ENCODE measurements around the gene VPS33B.

The VPS33B gene

GRCh38 chr15:90972133-90972532 lies 50.3 kb downstream of the VPS33B start:
- no peak for DNase-seq

GRCh38 chr15:90970274-90970673 lies 52.1 kb downstream of the VPS33B start:
- DNase-seq: no peak

- DNase-seq: no peak
Observed at GRCh38 chr15:90968434-90968833, 54.0 kb downstream of the VPS33B start.

GRCh38 chr15:90967206-90967605 lies 55.2 kb downstream of the VPS33B start:
- DNase-seq: no peak

GRCh38 chr15:90966262-90966661 lies 56.1 kb downstream of the VPS33B start:
- no peak for DNase-seq

GRCh38 chr15:90962021-90962420 lies 60.4 kb downstream of the VPS33B start:
- no peak for DNase-seq

- DNase-seq: no peak
Observed at GRCh38 chr15:90960298-90961091, 61.9 kb downstream of the VPS33B start.

GRCh38 chr15:90959894-90960293 lies 62.5 kb downstream of the VPS33B start:
- DNase-seq: peak; percentile 37

- DNase-seq: no peak
Observed at GRCh38 chr15:90959028-90959595, 63.3 kb downstream of the VPS33B start.

GRCh38 chr15:90957791-90958190 lies 64.6 kb downstream of the VPS33B start:
- no peak for DNase-seq

- DNase-seq: peak; percentile 49
Observed at GRCh38 chr15:90957031-90957790, 65.2 kb downstream of the VPS33B start.

GRCh38 chr15:90956274-90957030 lies 65.9 kb downstream of the VPS33B start:
- DNase-seq: peak; percentile 72

GRCh38 chr15:90955624-90956273 lies 66.6 kb downstream of the VPS33B start:
- DNase-seq: no peak

GRCh38 chr15:90954712-90955623 lies 67.4 kb downstream of the VPS33B start, which contains the start of gene RCCD1:
RCCD1 (plus strand) TSS chr15:90954884; CDS start chr15:90956735, 1,851 bp downstream.
- peak; percentile 94 for DNase-seq

- DNase-seq: no peak
Observed at GRCh38 chr15:90953947-90954711, 68.3 kb downstream of the VPS33B start.

GRCh38 chr15:90952901-90953677 lies 69.3 kb downstream of the VPS33B start:
- no peak for DNase-seq

GRCh38 chr15:90950676-90951075 lies 71.7 kb downstream of the VPS33B start:
- no peak for DNase-seq

GRCh38 chr15:90949979-90950675 lies 72.3 kb downstream of the VPS33B start:
- DNase-seq: no peak

Data from fibroblast of skin of right quadriceps (primary cell).